TTC549 (cell line): ENCODE data around the gene HBE1.
"Not testable (repeated sequence)": the region's sequence is repeated elsewhere in the genome, so short reads cannot be mapped to it uniquely, and the experiment has no call there.

Source experiments
- FAIRE-seq: peaks from 2 replicates; lab custom pipeline; 2012; peaks lifted over from hg19 to GRCh38; lab: Jason Lieb, UNC

Gene HBE1

DNA sequence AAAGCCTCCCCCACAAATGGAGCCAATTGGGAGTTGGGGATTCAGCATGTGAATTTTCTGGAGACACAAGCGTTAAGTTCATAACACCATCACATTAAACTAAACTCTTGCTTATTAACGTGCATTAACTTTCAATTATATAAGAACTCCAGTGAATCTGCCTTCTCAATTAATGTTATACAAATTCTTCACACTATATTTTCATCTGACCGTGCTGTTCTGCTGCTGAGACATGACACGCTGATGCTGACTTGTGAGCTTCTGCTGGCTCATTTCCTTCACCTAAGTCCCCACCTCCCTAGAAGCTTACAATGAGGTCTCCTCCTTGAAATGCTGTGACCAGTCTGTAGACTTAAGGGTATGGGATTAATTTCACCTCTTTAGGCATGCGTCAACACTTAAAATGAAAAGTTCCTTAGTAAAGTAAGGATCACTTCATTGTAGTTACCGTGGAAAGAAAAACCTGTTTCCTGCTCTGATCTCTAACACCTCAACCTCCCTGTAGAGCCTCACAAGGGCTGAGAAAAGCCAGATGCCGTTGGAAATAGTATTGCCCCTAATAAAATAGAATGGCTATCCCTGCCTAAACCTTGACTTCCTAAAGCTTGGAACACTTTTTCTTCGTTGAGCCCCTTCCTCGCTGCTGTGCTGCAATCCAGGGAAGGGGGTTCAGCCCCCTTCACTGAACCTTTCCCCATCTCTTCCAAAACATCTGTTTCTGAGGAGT, 17.4 kb downstream of the HBE1 start:
- no peak for FAIRE-seq

GRCh38 chr11:5251746-5252145, 18.0 kb downstream of the HBE1 start:
- FAIRE-seq: no peak

GRCh38 chr11:5250543-5251204, 19.1 kb downstream of the HBE1 start:
- no peak for FAIRE-seq

- FAIRE-seq: not testable (repeated sequence)
Measured at GRCh38 chr11:5249807-5250396, 19.8 kb downstream of the HBE1 start, which contains the start of gene HBG1. Gene HBG1, minus strand, starts transcription at chr11:5249857. Its CDS starts 53 bp downstream, at chr11:5249804.

GRCh38 chr11:5248498-5248897, 21.2 kb downstream of the HBE1 start:
- FAIRE-seq: not testable (repeated sequence)

GRCh38 chr11:5247472-5248192, 22.1 kb downstream of the HBE1 start:
- FAIRE-seq: no peak

DNA sequence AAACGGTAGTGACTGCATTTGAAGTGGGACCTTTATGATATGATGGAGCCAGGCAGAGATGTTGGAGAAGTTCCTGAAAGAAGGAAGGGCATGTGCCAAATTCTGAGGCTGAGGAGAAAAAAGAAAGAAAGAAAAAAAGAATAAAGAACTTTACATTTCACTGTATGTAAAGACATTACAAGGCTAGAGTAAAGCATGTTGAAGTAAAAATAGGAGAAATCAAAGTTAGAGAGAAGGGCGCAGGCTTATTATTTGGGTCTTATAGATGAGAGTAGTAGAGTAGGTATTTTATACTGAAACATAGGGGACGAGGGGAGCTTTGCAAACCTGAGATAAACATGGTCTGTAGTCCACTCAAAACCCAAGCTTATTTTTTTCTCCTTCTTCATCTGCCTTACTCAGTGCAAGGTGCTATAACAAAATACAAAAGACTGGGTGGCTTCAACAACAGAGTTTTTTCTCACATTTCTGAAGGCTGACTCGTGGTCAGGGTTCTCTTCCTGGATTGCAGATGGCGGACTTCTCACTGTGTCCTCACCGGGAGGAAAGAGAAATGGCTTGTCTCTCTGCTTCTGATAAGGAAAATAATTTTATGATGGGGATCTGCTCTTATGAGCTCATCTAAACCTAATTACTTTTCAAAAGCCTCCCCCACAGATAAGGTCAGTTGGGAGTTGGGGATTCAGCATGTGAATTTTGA, 22.8 kb downstream of the HBE1 start:
- FAIRE-seq: no peak

GRCh38 chr11:5245155-5245554, 24.6 kb downstream of the HBE1 start:
- no peak for FAIRE-seq

DNA sequence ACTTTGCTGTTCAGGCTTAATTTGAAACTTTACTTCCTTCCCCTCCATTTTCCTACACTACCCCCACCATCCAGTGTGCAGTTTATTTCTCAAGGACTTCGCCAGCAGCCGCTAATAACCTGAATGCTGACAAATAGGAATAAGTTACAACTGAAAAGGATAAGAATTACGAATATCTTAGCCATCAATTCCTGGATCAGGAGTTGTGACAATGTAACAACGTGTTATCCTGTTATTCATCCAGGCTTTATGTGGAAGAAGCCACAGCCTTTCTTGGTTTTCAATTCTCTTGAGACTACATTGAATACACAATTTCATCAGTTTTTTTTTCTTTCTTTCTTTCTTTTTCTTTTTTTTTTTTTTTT, 25.9 kb downstream of the HBE1 start:
- no peak for FAIRE-seq

DNA sequence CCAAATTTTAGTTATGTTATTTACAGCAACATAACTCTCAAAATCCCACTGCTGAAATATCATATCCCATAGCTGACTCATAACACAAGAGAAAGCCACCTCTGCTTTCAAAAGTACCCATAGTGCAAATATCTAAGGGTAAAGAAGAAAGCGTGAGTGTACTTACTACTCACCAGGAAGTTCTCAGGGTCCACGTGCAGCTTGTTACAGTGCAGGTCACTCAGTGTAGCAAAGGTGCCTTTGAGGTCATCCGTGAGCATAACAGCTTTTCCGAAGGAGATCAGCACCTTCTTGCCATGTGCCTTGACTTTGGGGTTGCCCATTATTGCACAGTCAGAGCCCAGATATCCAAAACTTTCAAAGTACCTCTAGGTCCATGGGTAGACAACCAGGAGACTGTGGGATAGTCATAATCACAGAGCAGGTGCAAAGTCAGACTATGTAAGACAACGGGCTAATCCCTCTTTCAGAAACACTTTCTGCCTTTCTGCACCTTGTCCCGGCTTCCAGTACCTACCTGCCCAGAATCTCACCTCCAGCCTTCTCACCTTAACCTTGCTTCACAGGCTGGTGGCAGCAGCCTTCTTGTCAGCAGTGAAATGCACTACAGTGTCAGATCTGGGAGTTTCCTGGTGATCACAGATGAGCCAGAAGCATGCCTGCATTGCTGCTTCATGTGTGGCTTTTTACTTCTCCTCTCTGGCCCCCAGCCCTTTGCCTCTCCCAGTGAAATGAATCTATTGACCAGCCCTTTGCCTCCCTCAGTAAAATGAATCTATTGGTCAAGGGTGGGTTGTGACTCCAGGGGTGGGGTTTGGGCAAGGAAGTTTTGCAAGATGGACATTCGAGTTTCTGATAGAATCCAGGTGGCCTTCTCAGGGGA, 26.6 kb downstream of the HBE1 start:
- FAIRE-seq: no peak

DNA sequence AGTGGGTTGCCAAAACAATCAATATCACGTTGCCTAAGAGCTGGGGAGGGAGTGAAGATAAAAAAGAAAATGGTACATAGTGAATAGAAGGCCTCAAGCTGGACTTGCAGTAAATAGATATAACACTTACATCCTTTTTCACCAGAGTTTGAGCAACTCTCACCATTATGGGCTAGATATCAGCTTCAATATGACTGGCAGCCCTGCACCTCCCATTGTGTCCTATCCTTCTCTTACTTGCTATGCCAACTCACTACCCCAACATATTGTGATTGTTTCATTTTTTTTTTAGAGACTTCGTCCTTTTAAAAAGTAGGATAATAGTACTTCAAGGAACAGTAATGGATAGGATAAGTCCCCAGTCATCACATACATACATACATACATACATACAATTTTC, 27.5 kb downstream of the HBE1 start:
- no peak for FAIRE-seq

- no peak for FAIRE-seq
Measured at GRCh38 chr11:5241458-5241857, 28.3 kb downstream of the HBE1 start.

GRCh38 chr11:5240458-5240857, 29.3 kb downstream of the HBE1 start:
- FAIRE-seq: no peak

DNA sequence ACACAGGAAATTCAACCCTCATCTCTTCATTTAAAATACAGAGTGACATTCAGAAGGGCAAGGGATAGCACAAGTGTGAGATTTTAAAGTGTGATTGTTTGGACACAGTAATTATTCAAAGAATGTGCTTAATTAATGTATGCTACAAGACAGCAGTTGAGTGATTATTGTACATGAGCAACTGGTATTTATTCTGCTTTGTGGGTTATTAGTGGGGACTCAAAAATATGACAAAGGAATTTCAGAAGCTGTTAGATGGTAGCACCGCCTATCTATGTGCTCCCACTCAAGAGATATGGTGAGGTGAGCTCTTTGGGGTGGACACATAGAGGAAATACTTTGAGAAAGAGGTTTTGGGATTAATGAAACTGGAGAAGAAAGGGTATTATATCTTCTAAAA, 29.7 kb downstream of the HBE1 start:
- FAIRE-seq: no peak

GRCh38 chr11:5239046-5239445, 30.7 kb downstream of the HBE1 start:
- FAIRE-seq: no peak

GRCh38 chr11:5238486-5238885, 31.3 kb downstream of the HBE1 start:
- no peak for FAIRE-seq

DNA sequence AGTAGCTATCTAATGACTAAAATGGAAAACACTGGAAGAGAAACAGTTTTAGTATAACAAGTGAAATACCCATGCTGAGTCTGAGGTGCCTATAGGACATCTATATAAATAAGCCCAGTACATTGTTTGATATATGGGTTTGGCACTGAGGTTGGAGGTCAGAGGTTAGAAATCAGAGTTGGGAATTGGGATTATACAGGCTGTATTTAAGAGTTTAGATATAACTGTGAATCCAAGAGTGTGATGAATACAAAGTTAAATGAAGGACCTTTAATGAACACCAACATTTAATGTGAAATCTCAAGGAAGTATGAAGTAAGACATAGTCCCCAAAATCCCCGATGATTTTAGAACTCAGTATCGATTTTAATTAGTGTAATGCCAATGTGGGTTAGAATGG, 32.3 kb downstream of the HBE1 start:
- FAIRE-seq: no peak

- FAIRE-seq: no peak
Measured at GRCh38 chr11:5235364-5236095, 34.2 kb downstream of the HBE1 start.

DNA sequence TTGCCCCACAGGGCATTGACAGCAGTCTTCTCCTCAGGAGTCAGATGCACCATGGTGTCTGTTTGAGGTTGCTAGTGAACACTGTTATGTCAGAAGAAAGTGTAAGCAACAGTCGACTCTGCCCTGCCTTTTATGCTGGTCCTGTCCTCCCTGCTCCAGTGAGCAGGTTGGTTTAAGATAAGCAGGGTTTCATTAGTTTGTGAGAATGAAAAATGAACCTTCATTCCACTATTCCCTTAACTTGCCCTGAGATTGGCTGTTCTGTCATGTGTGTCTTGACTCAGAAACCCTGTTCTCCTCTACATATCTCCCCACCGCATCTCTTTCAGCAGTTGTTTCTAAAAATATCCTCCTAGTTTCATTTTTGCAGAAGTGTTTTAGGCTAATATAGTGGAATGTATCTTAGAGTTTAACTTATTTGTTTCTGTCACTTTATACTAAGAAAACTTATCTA, 35.3 kb downstream of the HBE1 start, which contains the start of gene HBD:
Gene HBD, minus strand, starts transcription at position 103 of the 454 bp plus-strand sequence. Its CDS starts 50 bp downstream, at position 53.
- no peak for FAIRE-seq

DNA sequence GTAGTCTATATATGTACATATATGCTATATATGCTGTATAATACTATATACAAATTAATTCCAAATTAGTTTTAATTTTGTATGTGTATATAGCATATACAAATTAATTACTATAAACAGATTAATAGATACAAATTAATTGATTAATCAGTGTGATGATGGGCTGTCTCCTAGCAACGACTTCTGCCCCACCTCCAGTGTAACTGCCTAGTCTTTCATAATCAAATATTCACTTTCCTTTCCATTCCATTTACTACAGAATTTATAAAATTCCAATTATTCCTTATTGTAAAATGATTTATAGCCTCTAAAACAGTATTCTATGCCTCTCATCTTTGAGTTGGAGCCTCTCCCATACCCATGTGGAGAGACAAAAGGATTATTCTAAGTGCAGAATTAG, 36.4 kb downstream of the HBE1 start:
- no peak for FAIRE-seq
